Peyer's patch (tissue), 4 donors: ENCODE results near the gene ARHGEF18.

Source experiments
- CTCF ChIP-seq, 6 experiments: fragments of 450-650 bp in 4 of 6; fragments of 200-600 bp in 2 of 6; sonication (generic) in 1 of 6; IDR thresholded peaks; one replicate each; pipeline ENCODE4 v1.5.1; 2017 to 2019; ENCODE audit warnings: antibody characterized with exemption in 6 of 6, mild to moderate bottlenecking in 3 of 6, moderate library complexity in 1 of 6
- POLR2A ChIP-seq, 2 donors: fragments of 450-650 bp; IDR thresholded peaks; one replicate each; pipeline ENCODE4 v1.5.1; 2017; ENCODE audit warnings: antibody characterized with exemption in 2 of 2, mild to moderate bottlenecking in 2 of 2, moderate library complexity in 2 of 2

GRCh38 chr19:7333198-7334118 lies 15.3 kb upstream of the ARHGEF18 start:
- TF ChIP-seq CTCF (IDR thresholded peaks at IDR 0.05), result no peak
- TF ChIP-seq POLR2A (IDR thresholded peaks at IDR 0.05), result no peak
